Caco-2 (cell line): ENCODE results near the gene REEP1. TPM values are rescaled to one million over a fixed set of nuclear protein-coding genes. Genes with fewer than 3 reads are reported as not detected.

Experiments
- BruUV-seq: library from RNA; stranded (reverse); fragments of 400-500 nt; replicated peaks from 2 replicates; lab custom pipeline; 2021; lab: Mats Ljungman, UMichigan
- CTCF ChIA-PET: fragments of 300-600 bp; sonication (Branson Sonifier 250); formaldehyde crosslinking; loops from one replicate; lab custom pipeline; 2022; ENCODE audit warnings: antibody characterized with exemption; lab: Charles Lee
- POLR2A ChIA-PET: fragments of 300-600 bp; sonication (Branson Sonifier 250); formaldehyde crosslinking; loops from one replicate; lab custom pipeline; 2022; ENCODE audit warnings: antibody characterized with exemption; lab: Charles Lee
- DNase-seq, 2 experiments: peaks; one replicate each; pipeline versions ENCODE4 v3.0.0 to v3.0.0-alpha.2; 2020 to 2022
- H3K27me3 ChIP-seq: replicated peaks from 2 replicates; pipeline ENCODE4 v1.6.0; 2011; ENCODE audit warnings: low read length; ENCODE audit not compliant: control insufficient read depth, insufficient read depth
- H3K36me3 ChIP-seq: 2 replicates; pipeline ENCODE4 v1.5.1; 2011; ENCODE audit warnings: low read length; ENCODE audit not compliant: control insufficient read depth, insufficient read depth
- H3K4me1 ChIP-seq: fragments of 250-450 bp; sonication (Bioruptor Pico); 2 replicates; pipeline ENCODE4 v1.5.1; 2020; ENCODE audit warnings: mild to moderate bottlenecking
- H3K4me3 ChIP-seq: 2 replicates; pipeline ENCODE4 v1.5.1; 2011; ENCODE audit warnings: low read depth, mild to moderate bottlenecking, control low read depth, low read length
- H3K9me3 ChIP-seq: fragments of 250-450 bp; sonication (Bioruptor Pico); 2 replicates; pipeline ENCODE4 v1.5.1; 2020; ENCODE audit warnings: mild to moderate bottlenecking, moderate library complexity
- H3K27ac Mint-ChIP-seq: one replicate; pipeline ENCODE4 v1.8.0; 2022; ENCODE audit warnings: mixed read lengths; ENCODE audit not compliant: unreplicated experiment
- H3K27me3 Mint-ChIP-seq: one replicate; pipeline ENCODE4 v1.8.0; 2022; ENCODE audit warnings: mixed read lengths; ENCODE audit not compliant: insufficient read depth, unreplicated experiment
- H3K36me3 Mint-ChIP-seq: one replicate; pipeline ENCODE4 v1.8.0; 2022; ENCODE audit warnings: mild to moderate bottlenecking, mixed read lengths; ENCODE audit not compliant: insufficient read depth, unreplicated experiment
- H3K4me1 Mint-ChIP-seq: one replicate; pipeline ENCODE4 v1.8.0; 2022; ENCODE audit warnings: low read depth, mixed read lengths; ENCODE audit not compliant: unreplicated experiment
- H3K4me3 Mint-ChIP-seq: one replicate; pipeline ENCODE4 v1.8.0; 2022; ENCODE audit warnings: mild to moderate bottlenecking, moderate library complexity, mixed read lengths; ENCODE audit not compliant: unreplicated experiment
- H3K9me3 Mint-ChIP-seq: one replicate; pipeline ENCODE4 v1.8.0; 2022; ENCODE audit warnings: mixed read lengths; ENCODE audit not compliant: unreplicated experiment
- CTCF ChIP-seq, 2 experiments: fragments of 200-600 bp in 1 of 2; IDR thresholded peaks; 1 replicate in 1 of 2; 2 replicates in 1 of 2; pipeline versions ENCODE4 v1.5.1 to v1.8.0; 2011 to 2022; ENCODE audit warnings: antibody characterized with exemption in 1 of 2, control low read depth in 1 of 2, inconsistent platforms in 1 of 2, low read depth in 1 of 2, low read length in 1 of 2, mild to moderate bottlenecking in 1 of 2, moderate library complexity in 1 of 2; ENCODE audit not compliant: insufficient read depth in 1 of 2, severe bottlenecking in 1 of 2, unreplicated experiment in 1 of 2
- intact Hi-C: fragments of 100-400 bp; cut with micrococcal nuclease; formaldehyde crosslinking; loops from one replicate; pipeline ENCODE4 v1.10.0; 2022; ENCODE audit not compliant: unreplicated experiment
- total RNA-seq: library from RNA; stranded (reverse); gene quantifications from 2 replicates; pipeline ENCODE4 v1.2.3, GENCODE V29; 2022

Gene REEP1
- total RNA-seq, 1 experiment from 2014 or later, result 16.6 TPM

GRCh38 chr2:86372641-86373502 lies 35.4 kb upstream of the REEP1 start:
- peak; percentile 68 to 75 for DNase-seq
- intact Hi-C loops, result loop anchor here (1.0 to 5.0 kb wide), 2 partner anchors 75 to 226 kb away; no protein-coding TSS in a partner anchor
- Mint-ChIP-seq H3K4me1 (peaks cover 10% of the 10 kb centered on the region), H3K4me3 (no peak overlapping the region), H3K9me3 (no peaks in the 10 kb centered on the region), H3K27me3 (peaks cover 7% of the 10 kb centered on the region), H3K27ac (no peak overlapping the region), H3K36me3 (no peaks in the 10 kb centered on the region)
- BruUV-seq, result no TSS peak
- POLR2A ChIA-PET, result interaction anchor here (1.0 kb wide), 1 partner anchor 177 kb away, joined by 3 read pairs; no protein-coding TSS in a partner anchor
- peak; percentile 76 to 81 for TF ChIP-seq CTCF (IDR thresholded peaks at IDR 0.05; ENCODE audit: insufficient read depth in 1 of 2, low read depth in 1 of 2, low read length in 1 of 2, severe bottlenecking in 1 of 2, unreplicated experiment in 1 of 2)
- no peak overlapping the region for H3K4me3 ChIP-seq
- H3K9me3 ChIP-seq, result no peaks in the 10 kb centered on the region
- CTCF ChIA-PET, result interaction anchor here (0.6 to 4.3 kb wide), 12 partner anchors 10 to 171 kb away, joined by 3 to 50 read pairs (median 4); partner anchors contain the start of gene KDM3A
- no peaks in the 10 kb centered on the region for H3K36me3 ChIP-seq
- H3K4me1 ChIP-seq, result no peaks in the 10 kb centered on the region
- H3K27me3 ChIP-seq, result no peaks in the 10 kb centered on the region

DNA sequence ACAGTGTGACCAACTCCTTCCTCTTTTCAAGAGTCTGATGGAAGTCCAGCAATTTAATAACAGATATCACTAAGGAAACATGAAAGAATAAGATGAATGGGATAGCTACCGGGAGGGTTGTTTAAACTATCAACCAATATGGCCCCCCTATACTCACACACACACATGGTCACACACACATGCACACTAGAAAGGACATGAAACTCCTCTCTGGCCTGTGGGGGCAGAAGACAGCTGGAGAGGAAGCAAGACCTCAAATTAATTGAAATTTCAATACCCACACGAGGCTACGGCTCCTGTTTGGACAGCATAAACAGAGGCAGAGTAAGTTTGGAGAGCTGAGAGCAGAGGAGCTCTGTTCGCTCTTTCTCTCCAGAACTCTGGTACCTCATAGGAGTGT lies 34.7 kb upstream of the REEP1 start:
- no peaks in the 10 kb centered on the region for H3K9me3 ChIP-seq
- H3K27me3 ChIP-seq, result no peaks in the 10 kb centered on the region
- TF ChIP-seq CTCF (IDR thresholded peaks at IDR 0.05; ENCODE audit: insufficient read depth in 1 of 2, low read depth in 1 of 2, low read length in 1 of 2, severe bottlenecking in 1 of 2, unreplicated experiment in 1 of 2), result no peak
- H3K4me1 ChIP-seq, result no peaks in the 10 kb centered on the region
- H3K4me1 Mint-ChIP-seq, result peaks cover 14% of the 10 kb centered on the region
- H3K27ac Mint-ChIP-seq, result no peak overlapping the region
- no peak for DNase-seq
- no peak overlapping the region for H3K4me3 Mint-ChIP-seq
- H3K27me3 Mint-ChIP-seq, result peaks cover 7% of the 10 kb centered on the region
- CTCF ChIA-PET, result interaction anchor here (1.1 to 4.3 kb wide), 4 partner anchors 14 to 156 kb away, joined by 4 to 50 read pairs (median 5); partner anchors contain the start of gene KDM3A
- POLR2A ChIA-PET, result no interaction called here
- no peak overlapping the region for H3K4me3 ChIP-seq
- no TSS peak for BruUV-seq
- intact Hi-C loops, result loop anchor here (5.0 kb wide), 1 partner anchor 225 kb away; no protein-coding TSS in a partner anchor
- H3K9me3 Mint-ChIP-seq, result no peaks in the 10 kb centered on the region
- H3K36me3 Mint-ChIP-seq, result no peaks in the 10 kb centered on the region
- no peaks in the 10 kb centered on the region for H3K36me3 ChIP-seq

DNA sequence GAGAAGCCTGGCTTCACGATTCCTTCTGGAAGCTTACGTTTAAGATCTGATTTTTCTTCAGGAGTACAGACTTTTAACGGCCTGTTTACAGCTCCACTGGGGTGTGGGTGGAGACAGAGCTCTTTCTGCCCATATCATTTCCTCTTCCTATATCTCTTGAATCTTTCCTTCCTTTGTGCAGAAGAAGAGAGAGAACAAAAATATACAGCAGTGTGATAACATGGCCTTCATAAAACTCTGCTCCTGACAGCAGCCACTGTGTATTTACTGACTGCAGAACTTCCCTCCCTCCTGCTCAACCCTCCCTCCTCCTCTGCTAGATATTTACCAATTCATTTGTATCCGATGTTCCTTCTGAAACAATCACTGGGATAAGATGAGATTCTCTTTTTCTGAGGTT lies 34.1 kb upstream of the REEP1 start:
- Histone ChIP-seq H3K36me3 (no peaks in the 10 kb centered on the region), H3K9me3 (no peaks in the 10 kb centered on the region), H3K27me3 (no peaks in the 10 kb centered on the region), H3K4me1 (no peaks in the 10 kb centered on the region), H3K4me3 (no peak overlapping the region)
- CTCF ChIA-PET, result interaction anchor here (1.4 to 4.3 kb wide), 3 partner anchors 34 to 127 kb away, joined by 3 to 50 read pairs (median 5); partner anchors contain the start of gene REEP1
- POLR2A ChIA-PET, result no interaction called here
- DNase-seq, result no peak
- no peak overlapping the region for H3K4me3 Mint-ChIP-seq
- intact Hi-C loops, result loop anchor here (2.0 to 5.0 kb wide), 2 partner anchors 177 to 224 kb away; partner anchors contain the start of gene IMMT
- H3K9me3 Mint-ChIP-seq, result no peaks in the 10 kb centered on the region
- peaks cover 4% of the 10 kb centered on the region for H3K27me3 Mint-ChIP-seq
- H3K4me1 Mint-ChIP-seq, result peaks cover 14% of the 10 kb centered on the region
- H3K36me3 Mint-ChIP-seq, result no peaks in the 10 kb centered on the region
- TF ChIP-seq CTCF (IDR thresholded peaks at IDR 0.05; ENCODE audit: insufficient read depth in 1 of 2, low read depth in 1 of 2, low read length in 1 of 2, severe bottlenecking in 1 of 2, unreplicated experiment in 1 of 2), result no peak
- no peak overlapping the region for H3K27ac Mint-ChIP-seq
- no TSS peak for BruUV-seq
